GM12873 (cell line): ENCODE data around the gene MED7.

Experiments
- CTCF ChIP-seq: IDR thresholded peaks from 2 replicates; pipeline ENCODE4 v1.5.1; 2012; ENCODE audit warnings: low read depth, mild to moderate bottlenecking, moderate library complexity, low read length, control low read depth; ENCODE audit not compliant: insufficient read depth; ENCODE audit errors: missing control alignments

MED7 gene

DNA sequence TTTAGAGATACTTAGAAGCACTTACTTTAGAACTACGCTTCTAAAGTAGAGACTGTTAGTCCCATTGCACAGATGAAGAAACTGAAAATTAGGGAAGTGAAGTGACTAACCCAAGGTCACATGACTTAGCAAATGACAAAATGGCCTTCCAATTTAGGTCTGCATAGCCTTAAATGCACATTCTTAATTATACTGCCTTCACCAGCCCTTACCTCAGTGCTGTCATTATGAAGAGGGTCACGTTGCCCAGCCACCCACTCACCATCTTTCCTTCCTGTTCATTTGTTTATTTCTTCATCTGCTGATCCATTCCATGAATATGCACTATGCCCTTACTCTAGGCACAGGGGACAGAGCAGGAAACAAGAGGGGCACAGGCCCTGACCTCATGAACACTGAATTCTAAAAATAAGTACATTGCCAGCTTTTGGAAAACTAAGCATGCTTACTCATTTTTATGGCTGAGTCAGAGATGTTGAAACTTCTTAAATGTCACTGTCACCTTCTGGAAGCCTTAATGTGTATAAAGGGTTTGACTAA lies 42.5 kb downstream of the MED7 start:
- no peak for TF ChIP-seq CTCF

DNA sequence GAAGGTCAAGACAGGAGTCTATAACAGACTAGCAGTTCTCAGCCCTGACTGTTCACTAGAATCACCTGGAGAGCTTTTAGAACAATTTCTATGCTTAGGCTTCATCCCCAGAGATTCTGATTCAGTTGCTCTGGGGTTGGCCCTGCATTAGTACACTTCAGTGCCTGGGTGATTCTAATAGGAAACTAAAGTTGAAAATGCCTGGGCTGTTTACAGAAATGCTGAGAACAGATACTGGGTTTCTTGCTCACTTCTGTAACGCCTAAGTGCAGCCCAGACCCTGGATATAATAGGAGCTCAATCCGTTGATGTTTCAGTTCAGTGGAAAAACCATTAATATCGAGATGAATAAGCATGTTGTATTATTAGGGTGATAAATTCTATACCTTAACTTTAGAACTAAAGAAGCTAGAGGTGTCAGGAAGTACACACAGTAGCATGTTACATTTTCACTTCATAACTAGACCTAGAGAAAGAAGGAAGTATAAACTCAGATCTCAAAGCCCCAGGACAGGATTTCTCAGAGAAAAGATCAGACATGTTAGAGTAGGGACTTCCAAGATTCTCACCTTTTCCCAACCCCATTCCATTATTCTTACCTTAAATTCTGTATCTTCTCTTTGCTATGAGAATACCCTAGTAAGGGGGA lies 54.2 kb downstream of the MED7 start:
- no peak for TF ChIP-seq CTCF
